B cell (primary cell): Measurements from ENCODE around the gene ISG20L2.

ENCODE experiments used
- EZH2 ChIP-seq: IDR thresholded peaks from 2 replicates; pipeline ENCODE4 v1.6.1; 2012; ENCODE audit warnings: borderline replicate concordance, low read depth, mild to moderate bottlenecking, moderate library complexity, low read length; ENCODE audit not compliant: insufficient read depth, poor library complexity, severe bottlenecking
- TF ChIP-seq, protein P1 (sequence below): fragments of 200-600 bp; IDR thresholded peaks from one replicate; pipeline ENCODE4 v1.8.0; 2022; ENCODE audit warnings: antibody characterized with exemption, mild to moderate bottlenecking

DNA sequence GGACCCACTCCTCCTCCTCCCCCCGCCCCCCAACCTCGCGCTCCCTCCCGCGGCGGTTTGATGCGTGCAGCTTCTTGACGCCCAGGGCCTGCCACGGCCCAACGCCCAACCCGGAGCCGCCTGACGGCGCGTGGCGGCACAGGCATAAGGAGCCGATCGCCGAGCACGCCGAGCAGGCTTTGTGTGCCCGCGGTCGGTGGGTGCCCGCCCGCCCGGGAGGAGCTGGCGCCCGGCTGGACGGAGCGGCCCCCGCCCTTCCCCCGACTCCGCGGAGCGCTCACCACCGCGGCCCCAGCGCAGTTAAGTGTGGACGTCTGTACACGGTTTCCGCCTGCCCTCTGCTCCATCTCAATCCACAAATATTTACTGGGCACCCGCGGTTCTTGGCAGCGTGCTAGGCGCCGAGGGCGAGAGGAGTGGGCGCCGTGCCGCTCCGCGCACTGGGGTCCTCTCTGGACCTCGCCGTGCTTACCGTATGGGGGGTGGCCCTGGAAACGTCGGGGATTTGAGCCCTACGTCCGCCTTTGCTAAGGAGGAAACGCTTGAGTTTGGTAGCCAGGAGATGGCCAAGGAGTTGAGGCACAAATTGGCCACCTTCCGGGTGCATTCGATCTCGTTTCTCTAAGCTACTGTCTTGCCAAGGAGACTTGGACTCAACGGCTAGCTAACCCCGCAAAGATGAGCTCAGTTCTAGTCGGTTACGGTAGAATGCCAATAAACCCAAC is 23.4 kb upstream of the ISG20L2 start:
- TF ChIP-seq, protein P1, sequence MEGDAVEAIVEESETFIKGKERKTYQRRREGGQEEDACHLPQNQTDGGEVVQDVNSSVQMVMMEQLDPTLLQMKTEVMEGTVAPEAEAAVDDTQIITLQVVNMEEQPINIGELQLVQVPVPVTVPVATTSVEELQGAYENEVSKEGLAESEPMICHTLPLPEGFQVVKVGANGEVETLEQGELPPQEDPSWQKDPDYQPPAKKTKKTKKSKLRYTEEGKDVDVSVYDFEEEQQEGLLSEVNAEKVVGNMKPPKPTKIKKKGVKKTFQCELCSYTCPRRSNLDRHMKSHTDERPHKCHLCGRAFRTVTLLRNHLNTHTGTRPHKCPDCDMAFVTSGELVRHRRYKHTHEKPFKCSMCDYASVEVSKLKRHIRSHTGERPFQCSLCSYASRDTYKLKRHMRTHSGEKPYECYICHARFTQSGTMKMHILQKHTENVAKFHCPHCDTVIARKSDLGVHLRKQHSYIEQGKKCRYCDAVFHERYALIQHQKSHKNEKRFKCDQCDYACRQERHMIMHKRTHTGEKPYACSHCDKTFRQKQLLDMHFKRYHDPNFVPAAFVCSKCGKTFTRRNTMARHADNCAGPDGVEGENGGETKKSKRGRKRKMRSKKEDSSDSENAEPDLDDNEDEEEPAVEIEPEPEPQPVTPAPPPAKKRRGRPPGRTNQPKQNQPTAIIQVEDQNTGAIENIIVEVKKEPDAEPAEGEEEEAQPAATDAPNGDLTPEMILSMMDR, result no peak
- no peak for TF ChIP-seq EZH2
